Glutamatergic neuron (in vitro differentiated cells): ENCODE measurements around the gene CAND2. TPM values are rescaled to one million over a fixed set of nuclear protein-coding genes. Genes with fewer than 3 reads are reported as not detected.

Experiments
- DNase-seq: peaks from one replicate; pipeline ENCODE4 v3.0.0; 2022
- H3K27ac Mint-ChIP-seq: one replicate; pipeline ENCODE4 v1.8.0; 2020; ENCODE audit warnings: mild to moderate bottlenecking, mixed read lengths, inconsistent platforms; ENCODE audit not compliant: unreplicated experiment
- H3K27me3 Mint-ChIP-seq: one replicate; pipeline ENCODE4 v1.8.0; 2020; ENCODE audit warnings: mild to moderate bottlenecking, moderate library complexity, mixed read lengths, inconsistent platforms; ENCODE audit not compliant: unreplicated experiment
- H3K36me3 Mint-ChIP-seq: one replicate; pipeline ENCODE4 v1.8.0; 2020; ENCODE audit warnings: mild to moderate bottlenecking, mixed read lengths, inconsistent platforms; ENCODE audit not compliant: unreplicated experiment
- H3K4me1 Mint-ChIP-seq: one replicate; pipeline ENCODE4 v1.8.0; 2020; ENCODE audit warnings: mild to moderate bottlenecking, low read depth, mixed read lengths, inconsistent platforms; ENCODE audit not compliant: unreplicated experiment
- H3K4me3 Mint-ChIP-seq: one replicate; pipeline ENCODE4 v1.8.0; 2020; ENCODE audit warnings: mild to moderate bottlenecking, mixed read lengths, inconsistent platforms; ENCODE audit not compliant: unreplicated experiment
- H3K9me3 Mint-ChIP-seq: one replicate; pipeline ENCODE4 v1.8.0; 2020; ENCODE audit warnings: mild to moderate bottlenecking, moderate library complexity, mixed read lengths, inconsistent platforms; ENCODE audit not compliant: unreplicated experiment
- CTCF ChIP-seq: fragments of 200-600 bp; sonication (generic); IDR thresholded peaks from one replicate; pipeline ENCODE4 v1.5.0; 2021; ENCODE audit not compliant: partially characterized antibody, unreplicated experiment
- total RNA-seq: library from RNA; stranded (reverse); fragmentation: NEBNext Ultra II Directional; extraction: Animal tissue kit (Norgen Biotek cat#: 25700); gene quantifications from one replicate; pipeline ENCODE4 v1.2.1, GENCODE V29; 2021; ENCODE audit not compliant: unreplicated experiment

The CAND2 gene
- total RNA-seq, 1 donor from 2014 or later = 8.8 TPM

GRCh38 chr3:12825156-12825555 is 28.7 kb downstream of the CAND2 start:
- Mint-ChIP-seq H3K4me3 (no peak overlapping the region), H3K9me3 (peaks cover 2% of the 10 kb centered on the region), H3K27ac (no peak overlapping the region), H3K4me1 (no peaks in the 10 kb centered on the region), H3K36me3 (no peaks in the 10 kb centered on the region), H3K27me3 (no peaks in the 10 kb centered on the region)
- no peak for TF ChIP-seq CTCF
- no peak for DNase-seq

GRCh38 chr3:12828751-12829150 is 32.3 kb downstream of the CAND2 start:
- H3K36me3 Mint-ChIP-seq = no peaks in the 10 kb centered on the region
- H3K27me3 Mint-ChIP-seq = no peaks in the 10 kb centered on the region
- H3K27ac Mint-ChIP-seq = no peak overlapping the region
- peaks cover 2% of the 10 kb centered on the region for H3K9me3 Mint-ChIP-seq
- peaks cover 4% of the 10 kb centered on the region for H3K4me1 Mint-ChIP-seq
- DNase-seq = no peak
- no peak for TF ChIP-seq CTCF
- no peak overlapping the region for H3K4me3 Mint-ChIP-seq

- Mint-ChIP-seq H3K27ac (no peak overlapping the region), H3K9me3 (peaks cover 2% of the 10 kb centered on the region), H3K4me3 (no peak overlapping the region), H3K27me3 (no peaks in the 10 kb centered on the region), H3K4me1 (peaks cover 4% of the 10 kb centered on the region), H3K36me3 (no peaks in the 10 kb centered on the region)
- no peak for TF ChIP-seq CTCF
- no peak for DNase-seq
Measured at GRCh38 chr3:12829404-12829803, 32.9 kb downstream of the CAND2 start.

- Mint-ChIP-seq H3K27me3 (no peaks in the 10 kb centered on the region), H3K36me3 (no peaks in the 10 kb centered on the region), H3K9me3 (peaks cover 2% of the 10 kb centered on the region), H3K4me3 (no peak overlapping the region), H3K27ac (peak overlapping the region; percentile 38), H3K4me1 (peaks cover 4% of the 10 kb centered on the region)
- DNase-seq = no peak
- TF ChIP-seq CTCF = no peak
Measured at GRCh38 chr3:12829886-12830784, 33.7 kb downstream of the CAND2 start.

GRCh38 chr3:12830785-12831156 is 34.3 kb downstream of the CAND2 start:
- Mint-ChIP-seq H3K36me3 (no peaks in the 10 kb centered on the region), H3K27ac (peak overlapping the region; percentile 38), H3K4me1 (peaks cover 4% of the 10 kb centered on the region), H3K27me3 (no peaks in the 10 kb centered on the region), H3K9me3 (peaks cover 2% of the 10 kb centered on the region), H3K4me3 (no peak overlapping the region)
- no peak for DNase-seq
- peak; percentile 59 for TF ChIP-seq CTCF
